GM15510 (cell line): Measurements from ENCODE around the gene NPC2.

Source experiments
- POLR2A ChIP-seq: IDR thresholded peaks from 3 replicates; pipeline ENCODE4 v1.6.1; 2011; ENCODE audit warnings: borderline replicate concordance; ENCODE audit not compliant: insufficient read length; ENCODE audit errors: extremely low read depth

The NPC2 gene

GRCh38 chr14:74525361-74525851, 32.3 kb upstream of the NPC2 start:
- TF ChIP-seq POLR2A: no peak

GRCh38 chr14:74524812-74525135, 31.7 kb upstream of the NPC2 start:
- TF ChIP-seq POLR2A: no peak

DNA sequence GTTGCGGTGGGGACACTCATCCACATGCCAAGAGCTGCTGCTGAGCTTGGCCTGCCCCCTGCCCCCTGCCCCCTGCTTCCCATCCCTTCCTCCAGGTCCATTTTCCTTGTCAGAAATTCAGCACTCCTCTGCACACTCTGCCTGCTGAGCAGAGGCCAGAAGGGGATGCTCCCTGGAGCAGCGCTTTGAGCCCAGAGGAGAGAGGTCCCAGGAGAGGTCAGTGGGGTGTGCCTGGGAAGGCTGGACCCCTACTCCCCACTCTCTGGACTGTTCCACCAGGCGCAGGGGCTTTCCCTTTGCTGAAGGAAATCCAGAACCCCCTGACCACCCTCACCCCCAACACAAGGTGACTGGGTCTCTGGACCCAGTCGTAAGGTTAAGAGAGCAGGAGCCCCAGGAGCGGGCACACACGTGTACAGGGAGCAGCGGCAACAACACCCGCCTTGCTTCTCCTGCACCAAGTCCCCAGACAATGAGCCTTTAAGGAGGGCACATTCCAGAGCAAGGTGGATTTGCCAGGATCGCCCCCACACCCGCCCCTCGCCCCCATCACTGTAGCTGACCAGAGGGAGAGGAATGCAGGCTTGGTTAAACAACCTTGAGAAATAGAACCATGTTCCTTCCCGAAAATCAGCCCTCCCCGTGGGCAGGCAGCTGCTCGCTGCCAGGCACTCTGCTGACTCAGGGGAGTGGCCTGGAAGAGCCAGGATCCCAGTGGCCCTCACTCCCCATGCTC, 31.1 kb upstream of the NPC2 start:
- TF ChIP-seq POLR2A: no peak

DNA sequence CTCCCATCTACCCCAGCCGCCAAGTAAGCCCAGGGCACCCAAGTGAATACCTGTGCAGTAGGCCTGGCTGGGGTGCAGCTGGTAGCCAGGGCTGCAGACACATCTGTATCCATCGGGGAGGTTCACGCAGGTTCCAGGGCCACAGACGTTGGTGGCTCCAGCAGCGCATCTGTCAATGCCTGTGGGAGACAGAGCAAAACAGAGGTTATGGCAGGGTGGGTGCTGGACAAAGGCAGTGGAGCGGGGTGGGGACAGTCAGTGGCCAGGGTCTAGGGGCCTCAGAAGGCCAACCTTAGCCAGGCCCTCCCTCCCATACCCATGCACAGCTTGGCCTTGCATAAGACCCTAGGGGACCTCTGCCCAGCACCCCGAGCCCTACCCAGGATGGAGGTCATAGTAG, 29.6 kb upstream of the NPC2 start:
- TF ChIP-seq POLR2A: no peak

DNA sequence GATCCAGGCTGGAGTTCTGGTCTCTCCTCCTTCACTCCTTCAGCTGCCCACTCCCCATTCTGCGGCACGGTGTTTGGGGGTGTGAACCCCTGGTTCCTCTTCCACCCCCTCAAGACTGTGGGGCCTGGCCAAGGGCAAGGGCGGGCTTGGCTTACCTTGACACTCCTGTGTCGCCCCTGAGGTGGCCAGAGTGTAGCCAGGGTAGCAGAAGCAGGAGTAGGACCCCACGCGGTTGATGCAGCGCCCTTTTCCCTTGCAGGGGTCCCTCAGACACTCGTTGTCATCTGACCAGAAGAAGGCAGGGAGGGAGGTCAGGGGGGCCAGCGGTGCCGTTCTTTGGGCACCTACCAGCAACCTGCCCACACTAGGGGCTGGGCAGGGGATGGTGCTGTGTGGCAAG, 28.7 kb upstream of the NPC2 start:
- TF ChIP-seq POLR2A: no peak

- TF ChIP-seq POLR2A: no peak
These were observed 26.4 kb upstream of the NPC2 start for GRCh38 chr14:74519316-74520074.

DNA sequence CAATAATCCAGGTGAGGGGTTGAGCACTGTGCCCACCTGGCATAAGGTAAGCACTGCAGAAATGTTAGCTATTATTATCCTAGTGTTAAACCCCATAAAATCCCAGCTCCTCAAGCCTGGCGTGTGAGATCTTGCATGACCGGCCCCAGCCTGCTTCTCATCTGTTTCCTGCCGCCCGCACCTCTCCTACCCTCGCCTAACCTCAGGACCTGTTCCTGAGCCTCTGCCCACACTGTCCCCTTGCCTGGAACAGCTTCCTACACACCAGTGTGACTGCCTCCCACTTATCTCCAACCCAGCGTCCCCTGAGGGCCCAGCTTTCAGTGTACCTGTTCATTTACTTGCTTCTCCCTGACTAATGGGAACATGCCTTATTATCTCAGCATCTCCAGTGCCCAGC, 25.1 kb upstream of the NPC2 start:
- TF ChIP-seq POLR2A: no peak

GRCh38 chr14:74517731-74518130, 24.6 kb upstream of the NPC2 start:
- TF ChIP-seq POLR2A: no peak

DNA sequence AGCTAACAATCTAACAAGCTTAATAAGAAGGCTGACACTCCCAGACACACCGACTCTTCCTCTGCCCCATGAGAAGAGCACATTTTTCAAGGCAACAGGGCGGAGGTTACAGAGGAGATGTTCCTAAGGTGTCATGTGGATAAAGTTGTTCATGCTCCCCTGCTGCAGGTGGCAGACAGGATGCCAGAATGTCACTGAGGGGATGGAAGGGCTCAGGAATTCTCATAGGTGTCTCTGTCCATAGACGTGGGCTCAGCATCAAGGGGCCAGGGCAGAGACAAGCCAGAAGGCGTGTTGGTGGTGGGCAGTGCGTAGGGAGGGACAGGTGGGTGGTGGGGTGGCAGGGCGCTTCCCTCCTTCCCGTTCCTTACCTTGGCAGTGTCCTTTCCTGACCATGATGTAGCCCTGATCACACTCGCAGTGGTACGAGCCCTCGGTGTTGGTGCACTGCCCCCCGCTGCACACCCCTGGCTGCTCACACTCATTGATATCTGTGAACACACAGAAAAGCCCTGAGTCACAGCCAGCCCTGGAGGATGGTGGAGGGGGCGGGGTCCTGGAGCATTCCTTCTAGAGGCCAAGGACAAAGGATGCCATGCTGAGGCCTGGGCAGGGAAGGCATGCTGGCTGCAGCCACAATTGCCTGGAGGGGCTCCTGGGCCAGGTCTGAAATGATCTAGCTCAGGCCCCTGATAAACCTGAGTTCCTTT, 23.5 kb upstream of the NPC2 start:
- TF ChIP-seq POLR2A: no peak

- TF ChIP-seq POLR2A: no peak
These were observed 22.8 kb upstream of the NPC2 start for GRCh38 chr14:74515891-74516412.

GRCh38 chr14:74514471-74514941, 21.4 kb upstream of the NPC2 start:
- TF ChIP-seq POLR2A: no peak

DNA sequence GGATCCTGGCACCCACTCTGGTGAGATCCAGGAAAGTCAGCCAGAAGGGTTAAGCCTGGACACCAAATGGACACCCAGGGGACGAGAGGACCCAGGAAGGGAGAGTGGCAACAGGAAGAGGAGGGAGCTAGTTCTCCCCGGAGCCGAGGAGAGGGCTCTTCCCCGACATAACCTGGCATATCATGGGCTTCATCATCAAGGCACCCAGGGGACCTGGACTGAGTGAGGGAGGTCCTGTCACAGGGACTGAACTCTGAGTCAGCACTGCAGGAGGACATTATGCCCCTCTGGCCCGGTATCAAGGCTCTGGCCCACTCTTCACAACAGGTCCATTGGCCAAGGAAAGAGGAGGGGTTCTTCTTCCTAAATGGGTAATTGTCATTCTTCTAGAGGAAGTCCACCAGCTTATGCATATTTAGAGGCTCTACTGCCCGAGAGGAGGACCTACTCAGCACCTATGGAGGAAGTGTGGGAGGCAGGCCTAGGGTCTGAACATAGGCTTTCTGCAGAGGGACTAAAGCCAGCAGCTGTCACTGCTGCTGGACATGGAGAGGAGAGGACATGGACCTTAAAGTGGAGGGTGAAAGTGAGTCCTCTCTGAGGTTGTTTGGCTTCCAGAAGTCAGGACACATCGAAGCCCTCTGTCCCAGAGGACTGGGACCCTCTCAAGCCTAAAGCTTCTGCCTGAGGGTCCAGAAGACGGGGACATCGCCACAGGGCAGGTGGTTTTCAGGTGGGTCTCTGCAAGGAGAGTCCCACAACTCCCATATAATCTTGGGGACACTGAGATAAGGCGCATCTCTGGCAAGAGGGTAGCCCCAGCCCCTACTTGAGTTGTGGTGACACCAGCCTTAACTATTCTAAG, 19.1 kb upstream of the NPC2 start:
- TF ChIP-seq POLR2A: no peak

GRCh38 chr14:74510959-74511409, 17.9 kb upstream of the NPC2 start:
- no peak for TF ChIP-seq POLR2A

DNA sequence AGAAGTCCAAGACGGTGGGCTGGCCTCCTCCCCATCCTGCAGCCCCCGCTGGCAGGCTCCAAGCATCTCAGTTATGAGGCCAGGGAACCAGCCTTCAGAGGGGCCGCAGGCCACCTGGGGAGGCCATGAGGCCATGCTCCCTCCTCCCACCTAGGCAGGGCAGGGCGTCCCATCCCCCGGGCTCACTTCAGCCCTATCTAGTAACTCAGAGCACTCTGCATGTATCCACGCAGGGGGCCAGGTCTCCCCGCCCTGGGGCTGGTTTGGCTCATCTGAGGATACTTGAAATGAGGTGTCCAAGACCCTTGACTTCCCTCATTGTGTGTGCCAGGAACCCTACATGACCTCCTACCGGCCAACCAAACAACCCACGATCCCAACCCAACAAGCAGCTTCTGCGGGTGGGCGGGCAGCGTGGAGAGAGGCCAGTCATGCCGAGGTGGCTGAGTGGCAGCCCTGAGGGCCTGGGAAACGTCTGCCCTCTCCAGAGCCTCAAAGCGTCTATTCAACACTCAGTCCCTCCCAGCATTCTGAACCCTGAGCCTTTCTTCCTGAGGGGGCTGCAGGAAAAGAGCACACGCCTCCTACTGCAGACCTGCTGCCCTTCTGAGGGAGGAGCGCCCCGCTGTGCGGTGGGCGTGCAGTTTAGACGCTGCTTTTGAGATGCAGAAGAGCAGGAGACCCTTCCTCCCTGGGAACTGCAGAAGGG, 17.3 kb upstream of the NPC2 start:
- no peak for TF ChIP-seq POLR2A

GRCh38 chr14:74509587-74510222, 16.6 kb upstream of the NPC2 start:
- no peak for TF ChIP-seq POLR2A
